GM12872 (cell line): ENCODE data around the gene GRHL3.

Source experiments
- CTCF ChIP-seq: IDR thresholded peaks from 3 replicates; pipeline ENCODE4 v1.5.1; 2011; ENCODE audit warnings: low read depth, mild to moderate bottlenecking, low read length, moderate library complexity; ENCODE audit not compliant: insufficient read depth

Gene GRHL3

DNA sequence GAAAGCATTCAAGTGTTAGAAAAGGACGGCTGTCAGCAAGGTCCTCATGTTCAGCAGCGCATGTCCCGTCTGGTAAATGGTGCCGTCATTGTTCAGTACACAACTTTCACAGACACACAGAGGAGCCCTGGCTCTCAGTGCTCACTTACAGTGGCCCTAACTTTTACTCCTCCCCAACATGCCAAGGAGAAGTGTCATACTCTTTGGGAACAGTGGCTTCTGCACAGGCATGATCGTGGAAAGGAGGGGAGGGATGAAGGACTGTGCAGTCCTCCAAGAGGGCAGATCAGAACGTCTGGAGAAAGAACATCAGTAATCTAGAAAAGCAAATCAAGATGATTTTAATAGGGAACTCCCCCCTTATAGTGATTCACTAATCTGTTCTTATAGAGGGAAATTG lies 3.8 kb upstream of the GRHL3 start:
- TF ChIP-seq CTCF = no peak

GRCh38 chr1:24316645-24317044 lies 2.5 kb upstream of the GRHL3 start:
- TF ChIP-seq CTCF = no peak

- no peak for TF ChIP-seq CTCF
These were observed 2.1 kb upstream of the GRHL3 start for GRCh38 chr1:24317081-24317480.

GRCh38 chr1:24317956-24318614 lies 1.1 kb upstream of the GRHL3 start:
- no peak for TF ChIP-seq CTCF

DNA sequence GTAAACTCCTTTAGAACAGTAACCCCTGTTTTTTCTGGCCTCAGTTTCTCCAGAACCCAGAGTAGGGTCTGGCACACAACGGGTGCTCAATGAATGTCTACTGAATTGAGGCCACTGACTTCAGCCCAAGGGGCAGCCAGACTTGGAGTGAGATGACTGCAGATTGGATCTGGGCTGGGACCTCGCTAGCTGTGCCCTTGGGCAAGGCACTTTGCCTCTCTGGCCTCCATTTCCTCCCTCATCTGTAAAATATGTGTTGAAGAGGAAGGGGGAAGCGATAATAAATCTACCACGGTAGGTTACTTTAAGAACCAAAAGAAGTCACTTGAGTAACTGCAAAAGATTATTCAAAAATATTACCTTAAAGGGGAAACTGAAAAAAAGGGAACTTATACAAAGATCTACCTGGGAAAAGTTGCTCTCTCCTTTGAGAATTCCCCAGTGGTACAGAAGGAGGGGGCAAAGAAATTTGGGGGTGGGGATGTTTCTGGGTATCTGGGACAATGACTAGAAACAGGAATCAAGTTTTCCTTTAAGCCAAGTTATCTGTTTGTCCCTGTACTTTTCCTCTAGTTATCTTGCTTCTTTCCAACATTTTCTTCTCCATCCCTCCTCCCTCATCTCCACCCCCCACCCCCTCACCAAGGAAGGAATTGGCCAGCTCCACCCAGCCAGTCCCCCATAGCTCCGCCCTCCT lies 394 bp upstream of the GRHL3 start:
- TF ChIP-seq CTCF = no peak

DNA sequence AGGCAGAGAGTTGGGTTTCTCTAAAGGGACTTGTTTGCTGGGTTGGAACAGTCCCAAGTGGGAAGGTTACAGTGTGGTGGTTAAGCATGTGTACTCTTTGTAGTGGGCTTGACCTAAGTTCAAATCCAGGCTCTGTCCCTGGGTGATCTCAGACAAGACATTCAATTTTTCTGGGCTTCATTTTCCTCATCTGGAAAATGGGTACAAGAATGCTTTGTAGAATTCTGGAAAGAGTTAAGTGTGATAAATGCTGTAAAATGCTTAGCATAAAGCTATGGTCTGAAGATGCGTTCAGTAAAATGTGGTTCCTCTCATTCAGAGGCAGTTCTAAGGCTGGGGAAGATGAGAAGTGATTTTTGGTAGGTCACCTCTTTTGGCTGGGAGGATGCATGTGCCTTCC lies 805 bp downstream of the GRHL3 start:
- TF ChIP-seq CTCF = no peak

GRCh38 chr1:24321126-24321525 lies 2.0 kb downstream of the GRHL3 start:
- no peak for TF ChIP-seq CTCF
